Gastroesophageal sphincter (tissue), 3 donors: ENCODE data around the gene ROR1.

Experiments used
- POLR2A ChIP-seq, 2 donors: fragments of 450-650 bp; IDR thresholded peaks; one replicate each; pipeline ENCODE4 v1.6.1; 2017; ENCODE audit warnings: antibody characterized with exemption in 2 of 2, mild to moderate bottlenecking in 2 of 2, moderate library complexity in 1 of 2
- TF ChIP-seq, protein P1 (sequence below), 4 experiments: fragments of 200-600 bp in 2 of 4; fragments of 450-650 bp in 2 of 4; sonication (generic) in 1 of 4; IDR thresholded peaks; one replicate each; pipeline ENCODE4 v1.5.1; 2017 to 2019; ENCODE audit warnings: antibody characterized with exemption in 4 of 4, mild to moderate bottlenecking in 2 of 4, moderate library complexity in 2 of 4

DNA sequence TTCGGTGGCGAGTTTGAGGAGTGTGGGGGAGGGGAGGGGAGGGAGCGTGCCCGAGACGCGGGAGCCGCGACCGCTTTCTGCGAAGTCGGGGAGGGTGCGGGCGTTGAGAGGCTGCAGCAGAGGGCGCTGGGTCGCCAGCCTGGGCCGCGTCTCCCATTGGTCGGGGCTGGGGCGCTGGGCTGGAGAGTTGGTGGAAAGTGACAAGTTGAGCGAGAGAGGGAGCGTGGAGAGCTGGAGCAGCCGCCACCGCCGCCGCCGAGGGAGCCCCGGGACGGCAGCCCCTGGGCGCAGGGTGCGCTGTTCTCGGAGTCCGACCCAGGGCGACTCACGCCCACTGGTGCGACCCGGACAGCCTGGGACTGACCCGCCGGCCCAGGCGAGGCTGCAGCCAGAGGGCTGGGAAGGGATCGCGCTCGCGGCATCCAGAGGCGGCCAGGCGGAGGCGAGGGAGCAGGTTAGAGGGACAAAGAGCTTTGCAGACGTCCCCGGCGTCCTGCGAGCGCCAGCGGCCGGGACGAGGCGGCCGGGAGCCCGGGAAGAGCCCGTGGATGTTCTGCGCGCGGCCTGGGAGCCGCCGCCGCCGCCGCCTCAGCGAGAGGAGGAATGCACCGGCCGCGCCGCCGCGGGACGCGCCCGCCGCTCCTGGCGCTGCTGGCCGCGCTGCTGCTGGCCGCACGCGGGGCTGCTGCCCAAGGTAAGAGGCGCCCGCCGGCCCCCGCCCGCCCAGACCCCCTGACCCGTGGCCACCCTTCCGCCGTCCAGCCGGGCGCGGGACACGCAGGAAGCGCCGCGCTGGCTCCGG lies at the start of gene ROR1:
- TF ChIP-seq, protein P1, sequence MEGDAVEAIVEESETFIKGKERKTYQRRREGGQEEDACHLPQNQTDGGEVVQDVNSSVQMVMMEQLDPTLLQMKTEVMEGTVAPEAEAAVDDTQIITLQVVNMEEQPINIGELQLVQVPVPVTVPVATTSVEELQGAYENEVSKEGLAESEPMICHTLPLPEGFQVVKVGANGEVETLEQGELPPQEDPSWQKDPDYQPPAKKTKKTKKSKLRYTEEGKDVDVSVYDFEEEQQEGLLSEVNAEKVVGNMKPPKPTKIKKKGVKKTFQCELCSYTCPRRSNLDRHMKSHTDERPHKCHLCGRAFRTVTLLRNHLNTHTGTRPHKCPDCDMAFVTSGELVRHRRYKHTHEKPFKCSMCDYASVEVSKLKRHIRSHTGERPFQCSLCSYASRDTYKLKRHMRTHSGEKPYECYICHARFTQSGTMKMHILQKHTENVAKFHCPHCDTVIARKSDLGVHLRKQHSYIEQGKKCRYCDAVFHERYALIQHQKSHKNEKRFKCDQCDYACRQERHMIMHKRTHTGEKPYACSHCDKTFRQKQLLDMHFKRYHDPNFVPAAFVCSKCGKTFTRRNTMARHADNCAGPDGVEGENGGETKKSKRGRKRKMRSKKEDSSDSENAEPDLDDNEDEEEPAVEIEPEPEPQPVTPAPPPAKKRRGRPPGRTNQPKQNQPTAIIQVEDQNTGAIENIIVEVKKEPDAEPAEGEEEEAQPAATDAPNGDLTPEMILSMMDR (IDR thresholded peaks at IDR 0.05): peak; percentile 43 to 83 (median 68)
- peak; percentile 18 to 40 for TF ChIP-seq POLR2A (IDR thresholded peaks at IDR 0.05)
